Uterine smooth muscle cell (primary cell): ENCODE results near the gene PDXDC1. TPM values are rescaled to one million over a fixed set of nuclear protein-coding genes. Genes with fewer than 3 reads are reported as not detected.

Experiments
- total RNA-seq: library from RNA; depleted of rRNA; stranded (reverse); fragments of >200 nt; gene quantifications from 2 replicates; pipeline ENCODE4 v1.2.3, GENCODE V29; 2014

The PDXDC1 gene, protein sequence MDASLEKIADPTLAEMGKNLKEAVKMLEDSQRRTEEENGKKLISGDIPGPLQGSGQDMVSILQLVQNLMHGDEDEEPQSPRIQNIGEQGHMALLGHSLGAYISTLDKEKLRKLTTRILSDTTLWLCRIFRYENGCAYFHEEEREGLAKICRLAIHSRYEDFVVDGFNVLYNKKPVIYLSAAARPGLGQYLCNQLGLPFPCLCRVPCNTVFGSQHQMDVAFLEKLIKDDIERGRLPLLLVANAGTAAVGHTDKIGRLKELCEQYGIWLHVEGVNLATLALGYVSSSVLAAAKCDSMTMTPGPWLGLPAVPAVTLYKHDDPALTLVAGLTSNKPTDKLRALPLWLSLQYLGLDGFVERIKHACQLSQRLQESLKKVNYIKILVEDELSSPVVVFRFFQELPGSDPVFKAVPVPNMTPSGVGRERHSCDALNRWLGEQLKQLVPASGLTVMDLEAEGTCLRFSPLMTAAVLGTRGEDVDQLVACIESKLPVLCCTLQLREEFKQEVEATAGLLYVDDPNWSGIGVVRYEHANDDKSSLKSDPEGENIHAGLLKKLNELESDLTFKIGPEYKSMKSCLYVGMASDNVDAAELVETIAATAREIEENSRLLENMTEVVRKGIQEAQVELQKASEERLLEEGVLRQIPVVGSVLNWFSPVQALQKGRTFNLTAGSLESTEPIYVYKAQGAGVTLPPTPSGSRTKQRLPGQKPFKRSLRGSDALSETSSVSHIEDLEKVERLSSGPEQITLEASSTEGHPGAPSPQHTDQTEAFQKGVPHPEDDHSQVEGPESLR
- 92.9 and 104 TPM in 2 replicates for total RNA-seq

DNA sequence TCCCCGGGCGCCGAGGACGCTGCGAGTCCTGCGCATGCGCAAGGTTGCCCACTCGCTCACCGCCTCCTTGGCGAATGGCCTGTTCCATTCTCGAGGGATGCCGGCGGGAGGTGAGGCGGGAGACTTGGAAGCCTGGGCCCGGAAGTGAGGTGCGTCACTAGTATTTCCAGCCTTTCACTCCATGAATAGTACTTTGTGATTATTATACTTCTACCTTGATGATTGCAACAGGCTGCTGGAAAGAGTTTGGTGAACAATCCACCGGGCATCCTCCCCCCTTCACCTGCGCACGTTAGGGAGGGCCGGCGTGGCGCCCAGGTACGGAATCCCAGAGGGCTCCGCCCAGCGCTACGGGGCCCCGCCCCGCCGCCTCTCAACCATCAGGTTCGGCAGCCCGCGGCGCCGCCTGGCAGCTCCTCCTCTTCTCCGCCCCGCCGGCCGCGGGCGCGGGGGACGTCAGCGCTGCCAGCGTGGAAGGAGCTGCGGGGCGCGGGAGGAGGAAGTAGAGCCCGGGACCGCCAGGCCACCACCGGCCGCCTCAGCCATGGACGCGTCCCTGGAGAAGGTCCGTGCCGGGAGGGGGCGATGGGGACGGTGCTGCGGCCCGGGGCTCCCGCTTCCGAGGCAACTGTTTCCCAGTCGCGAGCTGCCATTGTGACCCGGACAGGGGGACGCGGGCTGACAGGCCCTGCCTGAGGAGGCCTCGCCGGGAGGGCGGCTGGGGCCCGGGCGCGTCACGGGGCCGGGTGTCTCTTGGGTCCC, at the start of gene PDXDC1:
Gene PDXDC1, plus strand, starts transcription at position 371 of the 762 bp plus-strand sequence. Its CDS starts 174 bp downstream, at position 545.

DNA sequence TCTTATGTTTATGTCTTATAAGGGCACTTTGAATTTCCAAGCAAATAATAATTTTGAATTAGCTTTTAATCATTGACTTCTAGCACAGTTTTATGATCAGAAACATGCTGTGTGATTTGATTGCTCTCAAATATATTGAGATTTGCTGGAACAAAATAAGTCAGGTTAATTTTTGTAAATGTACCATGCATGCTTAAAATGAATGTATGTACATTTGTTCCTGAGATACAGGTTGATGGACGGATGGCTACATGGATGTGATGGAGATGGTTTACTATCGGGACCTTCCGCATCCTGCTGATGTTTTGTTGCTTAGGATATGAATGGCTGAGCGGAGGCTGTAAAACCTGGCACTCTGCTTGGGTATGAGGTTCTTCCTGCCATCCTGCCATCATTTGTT, 37.7 kb upstream of the PDXDC1 start, which contains the start of gene NPIPA1:
Gene NPIPA1, plus strand, starts transcription at position 301 of the 400 bp plus-strand sequence. Its CDS starts 0 bp downstream, at position 301.

DNA sequence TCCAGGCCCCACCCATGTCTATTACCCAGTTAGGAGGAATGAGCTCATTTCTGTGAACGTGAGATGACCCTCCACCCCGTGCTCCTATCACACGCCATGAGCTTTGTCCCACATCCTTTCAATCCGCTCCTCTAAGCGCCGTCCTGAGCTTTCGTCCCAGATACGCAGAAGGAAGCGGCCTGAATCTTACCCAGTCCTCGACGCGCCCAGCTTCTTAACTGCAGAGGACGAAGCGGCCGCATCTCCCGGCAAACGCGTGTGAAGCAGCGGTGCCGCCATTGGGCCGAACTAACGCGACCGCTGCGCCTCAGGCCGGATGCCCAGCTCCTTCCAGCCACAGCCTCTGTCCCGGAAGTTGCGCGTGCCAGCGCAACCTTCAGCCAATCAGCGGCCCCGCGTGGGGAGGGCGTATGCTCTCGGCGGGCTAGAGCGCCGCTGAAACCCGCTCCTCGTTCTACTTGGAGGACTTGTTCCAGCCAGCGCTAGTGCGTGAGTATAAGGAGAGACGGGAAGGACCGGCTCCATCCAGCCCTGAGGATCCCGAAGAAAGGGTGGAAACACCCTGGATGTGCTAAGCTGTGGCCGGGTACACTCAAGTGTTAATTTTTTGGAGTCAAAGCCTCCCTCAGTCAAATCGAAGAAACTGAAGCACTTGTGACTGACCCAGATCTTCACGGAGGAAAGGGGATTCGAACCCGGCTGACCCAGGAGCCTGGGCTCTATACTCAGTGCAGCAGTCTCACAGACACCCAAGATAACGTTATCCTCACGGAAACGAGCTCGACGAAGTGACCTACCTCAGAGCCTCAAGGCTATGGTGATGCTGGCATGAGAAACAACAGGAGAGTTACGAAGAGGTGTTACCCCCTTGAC, 119.4 kb downstream of the PDXDC1 start, which contains the start of gene RRN3:
Gene RRN3, minus strand, starts transcription at position 318 of the 873 bp plus-strand sequence. Its CDS starts 39 bp downstream, at position 279.

Other genes starting within 250 kb of the PDXDC1 start
- 0.12 and 1.00 TPM in 2 replicates for gene NPIPA2, start 232.5 kb upstream of the PDXDC1 start, total RNA-seq
- gene NOMO1, start 141.3 kb upstream of the PDXDC1 start, total RNA-seq: 140 and 152 TPM in 2 replicates
- gene NPIPA1, start 37.6 kb upstream of the PDXDC1 start, total RNA-seq: 68.8 and 70.5 TPM in 2 replicates
- 72.9 and 90.3 TPM in 2 replicates for gene NTAN1, start 81.0 kb downstream of the PDXDC1 start, total RNA-seq
- 37.7 and 42.4 TPM in 2 replicates for gene RRN3, start 119.2 kb downstream of the PDXDC1 start, total RNA-seq